CD14-positive monocyte (primary cell): ENCODE results near the gene MAP4K3. TPM values are rescaled to one million over a fixed set of nuclear protein-coding genes. Genes with fewer than 3 reads are reported as not detected.
"Not testable (repeated sequence)": the region's sequence is repeated elsewhere in the genome, so short reads cannot be mapped to it uniquely, and the experiment has no call there.

Experiments
- DNase-seq, 3 donors: peaks; one replicate each; pipeline ENCODE4 v3.0.0-alpha.2; 2011 to 2022
- H2AFZ ChIP-seq: 2 replicates; pipeline ENCODE4 v1.6.0; 2012; ENCODE audit warnings: mild to moderate bottlenecking, low read depth, low read length, inconsistent platforms; ENCODE audit not compliant: insufficient read depth, poor library complexity, severe bottlenecking
- H3K27ac ChIP-seq, 2 donors: 1 replicate in 1 of 2; 2 replicates in 1 of 2; pipeline ENCODE4 v1.5.1; 2012 to 2013; ENCODE audit warnings: low read length in 2 of 2, control low read depth in 1 of 2, inconsistent platforms in 1 of 2, low read depth in 1 of 2, mild to moderate bottlenecking in 1 of 2
- H3K27me3 ChIP-seq, 2 donors: one replicate each; pipeline versions ENCODE4 v1.6.0 to v1.6.1; 2011 to 2013; ENCODE audit warnings: low read length in 2 of 2; ENCODE audit not compliant: control insufficient read depth in 2 of 2, insufficient read depth in 2 of 2
- H3K36me3 ChIP-seq, 2 donors: replicated peaks in 1 of 2; 1 replicate in 1 of 2; 2 replicates in 1 of 2; pipeline versions ENCODE4 v1.5.1 to v1.6.1; 2012 to 2013; ENCODE audit warnings: low read length in 2 of 2, control low read depth in 1 of 2, inconsistent platforms in 1 of 2, mild to moderate bottlenecking in 1 of 2; ENCODE audit not compliant: insufficient read depth in 2 of 2, control insufficient read depth in 1 of 2
- H3K4me1 ChIP-seq, 2 donors: 1 replicate in 1 of 2; 2 replicates in 1 of 2; pipeline versions ENCODE4 v1.5.1 to v1.6.1; 2012 to 2013; ENCODE audit warnings: low read length in 2 of 2, control low read depth in 1 of 2, inconsistent platforms in 1 of 2, mild to moderate bottlenecking in 1 of 2, moderate library complexity in 1 of 2; ENCODE audit not compliant: insufficient read depth in 2 of 2, control insufficient read depth in 1 of 2
- H3K4me2 ChIP-seq: replicated peaks from 2 replicates; pipeline ENCODE3; 2012; ENCODE audit warnings: low read length, moderate library complexity, mild to moderate bottlenecking; ENCODE audit not compliant: poor library complexity, severe bottlenecking; ENCODE audit errors: extremely low read depth
- H3K4me3 ChIP-seq, 3 experiments: fragments of 200-600 bp in 1 of 3; sonication (generic) in 1 of 3; replicated peaks in 1 of 3; 1 replicate in 2 of 3; 2 replicates in 1 of 3; pipeline ENCODE4 v1.5.1; 2011 to 2013; ENCODE audit warnings: low read length in 3 of 3, mild to moderate bottlenecking in 3 of 3, control low read depth in 2 of 3, low read depth in 2 of 3, inconsistent platforms in 1 of 3, moderate library complexity in 1 of 3
- H3K79me2 ChIP-seq: 2 replicates; pipeline ENCODE4 v1.6.0; 2012; ENCODE audit warnings: mild to moderate bottlenecking, control low read depth, inconsistent platforms, low read length, moderate library complexity; ENCODE audit not compliant: insufficient read depth
- H3K9ac ChIP-seq: 2 replicates; pipeline ENCODE4 v1.6.0; 2017; ENCODE audit warnings: low read length, mild to moderate bottlenecking; ENCODE audit not compliant: insufficient read depth, poor library complexity, severe bottlenecking
- H3K9me3 ChIP-seq, 2 donors: replicated peaks in 1 of 2; 1 replicate in 1 of 2; 2 replicates in 1 of 2; pipeline versions ENCODE4 v1.5.1 to v1.6.1; 2012 to 2013; ENCODE audit warnings: low read length in 2 of 2, control low read depth in 1 of 2; ENCODE audit not compliant: control insufficient read depth in 1 of 2, insufficient read depth in 1 of 2
- H4K20me1 ChIP-seq: 2 replicates; pipeline ENCODE4 v1.6.0; 2012; ENCODE audit warnings: mild to moderate bottlenecking, low read length, control low read depth, moderate library complexity; ENCODE audit not compliant: insufficient read depth
- H3K27ac Mint-ChIP-seq, 7 donors: one replicate each; pipeline ENCODE4 v1.8.0; 2020; ENCODE audit warnings: mild to moderate bottlenecking in 7 of 7, mixed read lengths in 7 of 7, moderate library complexity in 6 of 7, inconsistent platforms in 2 of 7
- H3K27me3 Mint-ChIP-seq, 3 donors: one replicate each; pipeline ENCODE4 v1.8.0; 2021 to 2022; ENCODE audit warnings: low read depth in 3 of 3, mild to moderate bottlenecking in 3 of 3, mixed read lengths in 3 of 3, moderate library complexity in 3 of 3, inconsistent platforms in 1 of 3
- H3K36me3 Mint-ChIP-seq, 2 donors: one replicate each; pipeline ENCODE4 v1.8.0; 2020; ENCODE audit warnings: mixed read lengths in 2 of 2, inconsistent platforms in 1 of 2, mild to moderate bottlenecking in 1 of 2
- H3K4me1 Mint-ChIP-seq: one replicate; pipeline ENCODE4 v1.8.0; 2020; ENCODE audit warnings: mild to moderate bottlenecking, mixed read lengths
- H3K4me3 Mint-ChIP-seq, 2 donors: one replicate each; pipeline ENCODE4 v1.8.0; 2020; ENCODE audit warnings: mild to moderate bottlenecking in 2 of 2, mixed read lengths in 2 of 2, moderate library complexity in 1 of 2
- H3K9me3 Mint-ChIP-seq, 7 donors: one replicate each; pipeline ENCODE4 v1.8.0; 2020 to 2022; ENCODE audit warnings: mixed read lengths in 7 of 7, mild to moderate bottlenecking in 6 of 7, moderate library complexity in 6 of 7, inconsistent platforms in 2 of 7
- WGBS: methylation state at CpG from one replicate; pipeline ENCODE4 v1.1.5; 2013; ENCODE audit warnings: missing lambda C conversion rate; ENCODE audit not compliant: insufficient coverage; 5-methylcytosine and 5-hydroxymethylcytosine counted together
- intact Hi-C, 2 donors: fragments of 100-400 bp; cut with micrococcal nuclease; formaldehyde crosslinking; loops; one replicate each; pipeline versions ENCODE4 v1.15.0 to v1.15.1; 2023
- polyA plus RNA-seq, 3 donors: library from polyadenylated mRNA; depleted of rRNA in 1 of 3; unstranded in 2 of 3; stranded (reverse) in 1 of 3; fragments of 300-500 nt in 2 of 3; fragments of >200 nt in 1 of 3; fragmentation: Illumina TruSeq in 2 of 3; gene quantifications; 1 replicate in 2 of 3; 2 replicates in 1 of 3; pipeline ENCODE4 v1.2.3, GENCODE V29; 2012 to 2021
- TF ChIP-seq, protein P1 (sequence below): fragments of 200-600 bp; IDR thresholded peaks from one replicate; pipeline ENCODE4 v1.8.0; 2022; ENCODE audit warnings: antibody characterized with exemption, mild to moderate bottlenecking

Gene MAP4K3
- polyA plus RNA-seq, 3 donors: 1.0 to 8.0 (median 4.0) TPM

GRCh38 chr2:39325966-39326365, 111.1 kb downstream of the MAP4K3 start:
- Histone ChIP-seq H3K36me3 (peaks cover 4 to 33% of the 10 kb centered on the region in 2 donors), H3K4me2 (no peak overlapping the region), H3K9ac (no peak overlapping the region), H3K79me2 (no peaks in the 10 kb centered on the region), H4K20me1 (no peaks in the 10 kb centered on the region), H3K4me1 (no peaks in the 10 kb centered on the region), H2AFZ (no peak overlapping the region), H3K27me3 (no peaks in the 10 kb centered on the region), H3K9me3 (no peaks in the 10 kb centered on the region), H3K27ac (no peak overlapping the region), H3K4me3 (no peak overlapping the region)
- 100% methylated on average over 1 of the region's 1 CpG for WGBS
- Mint-ChIP-seq H3K4me3 (no peak overlapping the region), H3K27me3 (no peaks in the 10 kb centered on the region), H3K27ac (no peak overlapping the region), H3K9me3 (peaks cover 0 to 2% (median 0%) of the 10 kb centered on the region in 7 donors), H3K36me3 (peaks cover 30 to 40% of the 10 kb centered on the region in 2 donors), H3K4me1 (no peaks in the 10 kb centered on the region)
- no peak for DNase-seq
- intact Hi-C loops: no loop called here
- TF ChIP-seq, protein P1, sequence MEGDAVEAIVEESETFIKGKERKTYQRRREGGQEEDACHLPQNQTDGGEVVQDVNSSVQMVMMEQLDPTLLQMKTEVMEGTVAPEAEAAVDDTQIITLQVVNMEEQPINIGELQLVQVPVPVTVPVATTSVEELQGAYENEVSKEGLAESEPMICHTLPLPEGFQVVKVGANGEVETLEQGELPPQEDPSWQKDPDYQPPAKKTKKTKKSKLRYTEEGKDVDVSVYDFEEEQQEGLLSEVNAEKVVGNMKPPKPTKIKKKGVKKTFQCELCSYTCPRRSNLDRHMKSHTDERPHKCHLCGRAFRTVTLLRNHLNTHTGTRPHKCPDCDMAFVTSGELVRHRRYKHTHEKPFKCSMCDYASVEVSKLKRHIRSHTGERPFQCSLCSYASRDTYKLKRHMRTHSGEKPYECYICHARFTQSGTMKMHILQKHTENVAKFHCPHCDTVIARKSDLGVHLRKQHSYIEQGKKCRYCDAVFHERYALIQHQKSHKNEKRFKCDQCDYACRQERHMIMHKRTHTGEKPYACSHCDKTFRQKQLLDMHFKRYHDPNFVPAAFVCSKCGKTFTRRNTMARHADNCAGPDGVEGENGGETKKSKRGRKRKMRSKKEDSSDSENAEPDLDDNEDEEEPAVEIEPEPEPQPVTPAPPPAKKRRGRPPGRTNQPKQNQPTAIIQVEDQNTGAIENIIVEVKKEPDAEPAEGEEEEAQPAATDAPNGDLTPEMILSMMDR: no peak

- H3K9me3 ChIP-seq, intact Hi-C loops, H3K4me3 ChIP-seq, H3K27ac ChIP-seq, H3K4me2 ChIP-seq, H3K27me3 ChIP-seq, H3K4me1 ChIP-seq, H3K4me3 Mint-ChIP-seq, H3K4me1 Mint-ChIP-seq, H3K79me2 ChIP-seq, H3K9me3 Mint-ChIP-seq, H4K20me1 ChIP-seq, H2AFZ ChIP-seq, H3K9ac ChIP-seq, DNase-seq, H3K27me3 Mint-ChIP-seq, H3K27ac Mint-ChIP-seq: not testable (repeated sequence)
- whole genome bisulfite sequencing: no CpG with 5 or more reads among the region's 16 CpGs
- peaks cover 4 to 22% of the 10 kb centered on the region in 2 donors for H3K36me3 Mint-ChIP-seq
- H3K36me3 ChIP-seq: peaks cover 4 to 19% of the 10 kb centered on the region in 2 donors
These were observed 115.7 kb downstream of the MAP4K3 start for GRCh38 chr2:39321056-39322035.
